ENCODE measurements around the gene OR52K1. TPM values are rescaled to one million over a fixed set of nuclear protein-coding genes. Genes with fewer than 3 reads are reported as not detected.

Gene OR52K1
- total RNA-seq (2022) (not detected in 2 replicates), Bru-seq, nascent RNA (not detected), BruChase-seq, experiment 1, labeled RNA remaining after a 2-hour chase (not detected), BruChase-seq, experiment 2, labeled RNA remaining after a 6-hour chase (percentile 8 among the genes with signal in this experiment)
- long read RNA-seq, result 0 reads

- ChIA-PET POLR2A (no interaction called here), CTCF (no interaction called here)
- H3K9me3 ChIP-seq, result no peaks in the 10 kb centered on the region
- no peak for DNase-seq
- no peaks in the 10 kb centered on the region; the same call in 1 of the 2 replicates for H3K27me3 ChIP-seq (replicated peaks; ENCODE audit: control insufficient read depth, insufficient read depth, low read length)
- no peaks in the 10 kb centered on the region for H3K4me1 ChIP-seq
- intact Hi-C loops (cut with micrococcal nuclease; ENCODE audit: unreplicated experiment), result no loop called here
- H3K36me3 ChIP-seq (ENCODE audit: control insufficient read depth, insufficient read depth, low read length), result no peaks in the 10 kb centered on the region
- Mint-ChIP-seq H3K9me3 (ENCODE audit: unreplicated experiment) (no peaks in the 10 kb centered on the region), H3K36me3 (ENCODE audit: insufficient read depth, unreplicated experiment) (no peaks in the 10 kb centered on the region), H3K4me3 (ENCODE audit: unreplicated experiment) (no peak within 1 kb of the TSS), H3K27me3 (ENCODE audit: insufficient read depth, unreplicated experiment) (peaks cover 8% of the 10 kb centered on the region), H3K27ac (ENCODE audit: unreplicated experiment) (no peak within 1 kb of the TSS), H3K4me1 (ENCODE audit: low read depth, unreplicated experiment) (peaks cover 8% of the 10 kb centered on the region)
- no TSS peak for BruUV-seq (replicated peaks)
- no peak within 1 kb of the TSS for H3K4me3 ChIP-seq (ENCODE audit: low read depth, low read length)
- TF ChIP-seq CTCF (IDR thresholded peaks at IDR 0.05; ENCODE audit: insufficient read depth in 1 of 2, low read depth in 1 of 2, low read length in 1 of 2, severe bottlenecking in 1 of 2, unreplicated experiment in 1 of 2), result no peak
Observed at GRCh38 chr11:4482445-4482844, at the start of gene OR52K1. Gene OR52K1 (plus strand): TSS chr11:4482646. CDS start chr11:4488901, 6,255 bp downstream.

GRCh38 chr11:4433856-4434255 lies 48.6 kb upstream of the OR52K1 start:
- CTCF ChIA-PET, result no interaction called here

GRCh38 chr11:4436411-4436810 lies 46.0 kb upstream of the OR52K1 start:
- intact Hi-C loops (cut with micrococcal nuclease; ENCODE audit: unreplicated experiment), result no loop called here
- no TSS peak for BruUV-seq (replicated peaks)

More at GRCh38 chr11:4433856-4434255, 48.6 kb upstream of the OR52K1 start:
- Histone ChIP-seq H3K36me3 (ENCODE audit: control insufficient read depth, insufficient read depth, low read length) (no peaks in the 10 kb centered on the region), H3K4me3 (ENCODE audit: low read depth, low read length) (no peak overlapping the region), H3K27me3 (replicated peaks; ENCODE audit: control insufficient read depth, insufficient read depth, low read length) (no peaks in the 10 kb centered on the region), H3K9me3 (no peaks in the 10 kb centered on the region), H3K4me1 (peaks cover 21% of the 10 kb centered on the region)
- Mint-ChIP-seq H3K4me1 (ENCODE audit: low read depth, unreplicated experiment) (no peaks in the 10 kb centered on the region), H3K9me3 (ENCODE audit: unreplicated experiment) (no peaks in the 10 kb centered on the region), H3K27me3 (ENCODE audit: insufficient read depth, unreplicated experiment) (peaks cover 9% of the 10 kb centered on the region), H3K27ac (ENCODE audit: unreplicated experiment) (no peak overlapping the region), H3K4me3 (ENCODE audit: unreplicated experiment) (no peak overlapping the region), H3K36me3 (ENCODE audit: insufficient read depth, unreplicated experiment) (no peaks in the 10 kb centered on the region)
- BruUV-seq (replicated peaks), result no TSS peak
- DNase-seq, result no peak
- intact Hi-C loops (cut with micrococcal nuclease; ENCODE audit: unreplicated experiment), result no loop called here
- no peak for TF ChIP-seq CTCF (IDR thresholded peaks at IDR 0.05; ENCODE audit: insufficient read depth in 1 of 2, low read depth in 1 of 2, low read length in 1 of 2, severe bottlenecking in 1 of 2, unreplicated experiment in 1 of 2)
- POLR2A ChIA-PET, result no interaction called here

More at GRCh38 chr11:4436411-4436810, 46.0 kb upstream of the OR52K1 start:
- Mint-ChIP-seq H3K4me3 (ENCODE audit: unreplicated experiment) (no peak overlapping the region), H3K36me3 (ENCODE audit: insufficient read depth, unreplicated experiment) (no peaks in the 10 kb centered on the region), H3K27ac (ENCODE audit: unreplicated experiment) (no peak overlapping the region), H3K9me3 (ENCODE audit: unreplicated experiment) (no peaks in the 10 kb centered on the region), H3K4me1 (ENCODE audit: low read depth, unreplicated experiment) (no peaks in the 10 kb centered on the region), H3K27me3 (ENCODE audit: insufficient read depth, unreplicated experiment) (peaks cover 12% of the 10 kb centered on the region)
- no peaks in the 10 kb centered on the region for H3K9me3 ChIP-seq
- no peaks in the 10 kb centered on the region for H3K4me1 ChIP-seq
- ChIA-PET CTCF (no interaction called here), POLR2A (no interaction called here)
- no peak for TF ChIP-seq CTCF (IDR thresholded peaks at IDR 0.05; ENCODE audit: insufficient read depth in 1 of 2, low read depth in 1 of 2, low read length in 1 of 2, severe bottlenecking in 1 of 2, unreplicated experiment in 1 of 2)
- no peak overlapping the region for H3K4me3 ChIP-seq (ENCODE audit: low read depth, low read length)
- H3K36me3 ChIP-seq (ENCODE audit: control insufficient read depth, insufficient read depth, low read length), result no peaks in the 10 kb centered on the region
- no peak for DNase-seq
- no peaks in the 10 kb centered on the region for H3K27me3 ChIP-seq (replicated peaks; ENCODE audit: control insufficient read depth, insufficient read depth, low read length)
